ENCODE measurements around the gene MAN2A1.

DNA sequence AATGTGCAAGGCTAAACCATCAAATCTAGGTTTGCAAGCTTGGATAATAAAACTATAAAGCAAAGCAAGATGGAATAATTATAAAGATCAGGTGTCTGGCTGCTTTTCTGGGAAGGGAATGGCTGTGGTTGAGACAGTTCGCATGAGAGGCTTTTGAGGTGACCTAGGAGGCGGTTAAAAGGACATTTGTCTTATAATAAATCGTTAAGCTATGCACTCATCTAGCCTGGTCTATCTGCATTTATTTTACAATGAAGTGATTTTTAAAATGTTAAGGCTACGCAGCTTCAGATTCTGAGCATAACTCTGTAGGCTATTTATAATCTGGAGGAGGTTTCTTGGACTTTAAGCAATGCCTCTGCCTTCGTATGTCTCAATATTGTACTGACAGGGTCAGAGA is 29.4 kb upstream of the MAN2A1 start:
- TF ChIP-seq, protein P1, sequence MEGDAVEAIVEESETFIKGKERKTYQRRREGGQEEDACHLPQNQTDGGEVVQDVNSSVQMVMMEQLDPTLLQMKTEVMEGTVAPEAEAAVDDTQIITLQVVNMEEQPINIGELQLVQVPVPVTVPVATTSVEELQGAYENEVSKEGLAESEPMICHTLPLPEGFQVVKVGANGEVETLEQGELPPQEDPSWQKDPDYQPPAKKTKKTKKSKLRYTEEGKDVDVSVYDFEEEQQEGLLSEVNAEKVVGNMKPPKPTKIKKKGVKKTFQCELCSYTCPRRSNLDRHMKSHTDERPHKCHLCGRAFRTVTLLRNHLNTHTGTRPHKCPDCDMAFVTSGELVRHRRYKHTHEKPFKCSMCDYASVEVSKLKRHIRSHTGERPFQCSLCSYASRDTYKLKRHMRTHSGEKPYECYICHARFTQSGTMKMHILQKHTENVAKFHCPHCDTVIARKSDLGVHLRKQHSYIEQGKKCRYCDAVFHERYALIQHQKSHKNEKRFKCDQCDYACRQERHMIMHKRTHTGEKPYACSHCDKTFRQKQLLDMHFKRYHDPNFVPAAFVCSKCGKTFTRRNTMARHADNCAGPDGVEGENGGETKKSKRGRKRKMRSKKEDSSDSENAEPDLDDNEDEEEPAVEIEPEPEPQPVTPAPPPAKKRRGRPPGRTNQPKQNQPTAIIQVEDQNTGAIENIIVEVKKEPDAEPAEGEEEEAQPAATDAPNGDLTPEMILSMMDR (IDR thresholded peaks at IDR 0.05; ENCODE audit: low read length): no peak
- TF ChIP-seq EZH2 (IDR thresholded peaks at IDR 0.05; ENCODE audit: borderline replicate concordance, low read length): no peak
